Measurements from ENCODE around the gene PRPH2. TPM values are rescaled to one million over a fixed set of nuclear protein-coding genes. Genes with fewer than 3 reads are reported as not detected.

PRPH2 gene
- total and polyA plus RNA-seq, 2 of the 13 experiments (the other 11 are each of a cell fraction or from before 2014, with no cell fraction given) = 0.03 to 0.04 TPM

GRCh38 chr6:42746463-42747391 is 24.3 kb upstream of the PRPH2 start (continued):
- TF ChIP-seq SETDB1 (CRISPR knock-in tag; IDR thresholded peaks at IDR 0.05; ENCODE audit: borderline replicate concordance) = no peak
- TF ChIP-seq BCL6 (CRISPR knock-in tag; IDR thresholded peaks at IDR 0.05) = peak; percentile 47; the same call in 1 of the 2 replicates
- TF ChIP-seq ZSCAN31 (CRISPR knock-in tag; IDR thresholded peaks at IDR 0.05; ENCODE audit: low read depth) = peak; percentile 90
- TF ChIP-seq MXD4 (CRISPR knock-in tag; IDR thresholded peaks at IDR 0.05) = no peak; the same call in 1 of the 2 replicates
- peak; percentile 46; the same call in 1 of the 2 replicates for TF ChIP-seq SIN3B (IDR thresholded peaks at IDR 0.05; ENCODE audit: low read length)
- TF ChIP-seq ZNF292 (CRISPR knock-in tag; IDR thresholded peaks at IDR 0.05; ENCODE audit: borderline replicate concordance, low read depth) = no peak; the same call in 1 of the 2 replicates
- TF ChIP-seq PRPF4 (IDR thresholded peaks at IDR 0.05; ENCODE audit: low read depth, low read length, poor library complexity, severe bottlenecking) = no peak
- TF ChIP-seq PRDM4 (CRISPR knock-in tag; IDR thresholded peaks at IDR 0.05; ENCODE audit: borderline replicate concordance) = no peak
- peak; percentile 64; the same call in 1 of the 2 replicates for TF ChIP-seq YEATS4 (CRISPR knock-in tag; IDR thresholded peaks at IDR 0.05; ENCODE audit: borderline replicate concordance)
- TF ChIP-seq IRF2 (CRISPR knock-in tag; IDR thresholded peaks at IDR 0.05) = peak; percentile 81
- no peak for TF ChIP-seq ZHX1 (CRISPR knock-in tag; IDR thresholded peaks at IDR 0.05; ENCODE audit: low read depth)
- 0 out of 2 replicates have a peak, but pooled peaks have one; percentile 19 for TF ChIP-seq NCOR1 (IDR thresholded peaks at IDR 0.05; ENCODE audit: borderline replicate concordance, low read length)
- TF ChIP-seq CHCHD3 (CRISPR knock-in tag; IDR thresholded peaks at IDR 0.05) = no peak
- TF ChIP-seq, protein P1, sequence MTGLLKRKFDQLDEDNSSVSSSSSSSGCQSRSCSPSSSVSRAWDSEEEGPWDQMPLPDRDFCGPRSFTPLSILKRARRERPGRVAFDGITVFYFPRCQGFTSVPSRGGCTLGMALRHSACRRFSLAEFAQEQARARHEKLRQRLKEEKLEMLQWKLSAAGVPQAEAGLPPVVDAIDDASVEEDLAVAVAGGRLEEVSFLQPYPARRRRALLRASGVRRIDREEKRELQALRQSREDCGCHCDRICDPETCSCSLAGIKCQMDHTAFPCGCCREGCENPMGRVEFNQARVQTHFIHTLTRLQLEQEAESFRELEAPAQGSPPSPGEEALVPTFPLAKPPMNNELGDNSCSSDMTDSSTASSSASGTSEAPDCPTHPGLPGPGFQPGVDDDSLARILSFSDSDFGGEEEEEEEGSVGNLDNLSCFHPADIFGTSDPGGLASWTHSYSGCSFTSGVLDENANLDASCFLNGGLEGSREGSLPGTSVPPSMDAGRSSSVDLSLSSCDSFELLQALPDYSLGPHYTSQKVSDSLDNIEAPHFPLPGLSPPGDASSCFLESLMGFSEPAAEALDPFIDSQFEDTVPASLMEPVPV (CRISPR knock-in tag; IDR thresholded peaks at IDR 0.05) = no peak
- TF ChIP-seq, protein P2, sequence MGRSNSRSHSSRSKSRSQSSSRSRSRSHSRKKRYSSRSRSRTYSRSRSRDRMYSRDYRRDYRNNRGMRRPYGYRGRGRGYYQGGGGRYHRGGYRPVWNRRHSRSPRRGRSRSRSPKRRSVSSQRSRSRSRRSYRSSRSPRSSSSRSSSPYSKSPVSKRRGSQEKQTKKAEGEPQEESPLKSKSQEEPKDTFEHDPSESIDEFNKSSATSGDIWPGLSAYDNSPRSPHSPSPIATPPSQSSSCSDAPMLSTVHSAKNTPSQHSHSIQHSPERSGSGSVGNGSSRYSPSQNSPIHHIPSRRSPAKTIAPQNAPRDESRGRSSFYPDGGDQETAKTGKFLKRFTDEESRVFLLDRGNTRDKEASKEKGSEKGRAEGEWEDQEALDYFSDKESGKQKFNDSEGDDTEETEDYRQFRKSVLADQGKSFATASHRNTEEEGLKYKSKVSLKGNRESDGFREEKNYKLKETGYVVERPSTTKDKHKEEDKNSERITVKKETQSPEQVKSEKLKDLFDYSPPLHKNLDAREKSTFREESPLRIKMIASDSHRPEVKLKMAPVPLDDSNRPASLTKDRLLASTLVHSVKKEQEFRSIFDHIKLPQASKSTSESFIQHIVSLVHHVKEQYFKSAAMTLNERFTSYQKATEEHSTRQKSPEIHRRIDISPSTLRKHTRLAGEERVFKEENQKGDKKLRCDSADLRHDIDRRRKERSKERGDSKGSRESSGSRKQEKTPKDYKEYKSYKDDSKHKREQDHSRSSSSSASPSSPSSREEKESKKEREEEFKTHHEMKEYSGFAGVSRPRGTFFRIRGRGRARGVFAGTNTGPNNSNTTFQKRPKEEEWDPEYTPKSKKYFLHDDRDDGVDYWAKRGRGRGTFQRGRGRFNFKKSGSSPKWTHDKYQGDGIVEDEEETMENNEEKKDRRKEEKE (IDR thresholded peaks at IDR 0.05) = no peak
